NT2/D1 (cell line): ENCODE results near the gene TENM3.

Experiments
- SUZ12 ChIP-seq: IDR thresholded peaks from 2 replicates; pipeline ENCODE4 v1.6.1; 2011; ENCODE audit not compliant: insufficient read length, insufficient read depth; ENCODE audit errors: extremely low read depth
- YY1 ChIP-seq: IDR thresholded peaks from 2 replicates; pipeline ENCODE4 v1.6.1; 2011; ENCODE audit not compliant: insufficient read length, insufficient read depth
- ZNF274 ChIP-seq: IDR thresholded peaks from 2 replicates; pipeline ENCODE4 v1.6.1; 2011; ENCODE audit warnings: mild to moderate bottlenecking, low read depth, low read length

DNA sequence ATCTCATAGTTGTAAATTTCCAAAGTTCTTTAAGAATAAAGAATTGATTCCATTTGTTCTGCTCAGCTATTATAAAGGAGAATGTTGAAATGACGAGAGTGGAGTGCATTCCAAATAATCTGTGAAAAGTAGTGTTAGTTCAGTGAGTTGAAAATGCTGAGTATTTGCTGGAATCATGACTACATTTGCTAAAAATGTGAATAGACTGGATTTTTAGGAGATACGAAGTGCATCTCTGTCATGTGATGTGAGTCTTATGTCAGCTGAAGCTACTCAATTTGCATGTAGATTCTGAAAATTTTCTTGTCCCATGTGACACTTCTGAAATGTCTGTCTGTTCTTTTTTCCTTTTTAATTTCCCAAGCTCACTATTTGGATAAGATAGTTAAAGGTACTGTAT lies 468.0 kb downstream of the TENM3 start:
- TF ChIP-seq YY1 = no peak
- no peak for TF ChIP-seq ZNF274
- TF ChIP-seq SUZ12 = no peak
